ENCODE data around the gene PPP1R12C.
"Not testable (repeated sequence)": the region's sequence is repeated elsewhere in the genome, so short reads cannot be mapped to it uniquely, and the experiment has no call there.

PPP1R12C gene

GRCh38 chr19:55156202-55157063 lies 39.0 kb upstream of the PPP1R12C start:
- H3K36me3 ChIP-seq (ENCODE audit: control insufficient read depth, insufficient read depth, low read length): no peaks in the 10 kb centered on the region
- H3K9me3 ChIP-seq (ENCODE audit: control insufficient read depth, low read length): no peaks in the 10 kb centered on the region
- peaks cover 13% of the 10 kb centered on the region for H3K4me1 ChIP-seq (ENCODE audit: control insufficient read depth, insufficient read depth, low read length)
- H3K4me3 ChIP-seq (ENCODE audit: low read length): no peak overlapping the region
- peaks cover 43% of the 10 kb centered on the region for H3K27me3 ChIP-seq (ENCODE audit: control insufficient read depth, insufficient read depth, low read length)
- H3K9ac ChIP-seq (ENCODE audit: low read length): no peak overlapping the region

GRCh38 chr19:55155784-55156183 lies 38.3 kb upstream of the PPP1R12C start:
- Histone ChIP-seq H3K4me1 (ENCODE audit: control insufficient read depth, insufficient read depth, low read length) (peaks cover 13% of the 10 kb centered on the region), H3K27me3 (ENCODE audit: control insufficient read depth, insufficient read depth, low read length) (peaks cover 39% of the 10 kb centered on the region)
- H3K4me3 ChIP-seq (ENCODE audit: low read length); H3K36me3 ChIP-seq (ENCODE audit: control insufficient read depth, insufficient read depth, low read length); H3K9ac ChIP-seq (ENCODE audit: low read length); H3K9me3 ChIP-seq (ENCODE audit: control insufficient read depth, low read length): not testable (repeated sequence)

- no peak overlapping the region for H3K9ac ChIP-seq (ENCODE audit: low read length)
- peaks cover 6% of the 10 kb centered on the region for H3K4me1 ChIP-seq (ENCODE audit: control insufficient read depth, insufficient read depth, low read length)
- no peak overlapping the region for H3K4me3 ChIP-seq (ENCODE audit: low read length)
- H3K27me3 ChIP-seq (ENCODE audit: control insufficient read depth, insufficient read depth, low read length): peaks cover 40% of the 10 kb centered on the region
- H3K9me3 ChIP-seq (ENCODE audit: control insufficient read depth, low read length): no peaks in the 10 kb centered on the region
- no peaks in the 10 kb centered on the region for H3K36me3 ChIP-seq (ENCODE audit: control insufficient read depth, insufficient read depth, low read length)
Measured at GRCh38 chr19:55153652-55154264, 36.3 kb upstream of the PPP1R12C start.

- Histone ChIP-seq H3K27me3 (ENCODE audit: control insufficient read depth, insufficient read depth, low read length) (peaks cover 36% of the 10 kb centered on the region), H3K4me1 (ENCODE audit: control insufficient read depth, insufficient read depth, low read length) (peaks cover 6% of the 10 kb centered on the region), H3K4me3 (ENCODE audit: low read length) (no peak overlapping the region), H3K9ac (ENCODE audit: low read length) (no peak overlapping the region), H3K36me3 (ENCODE audit: control insufficient read depth, insufficient read depth, low read length) (no peaks in the 10 kb centered on the region), H3K9me3 (ENCODE audit: control insufficient read depth, low read length) (no peaks in the 10 kb centered on the region)
Measured at GRCh38 chr19:55152017-55152416, 34.6 kb upstream of the PPP1R12C start.

- no peaks in the 10 kb centered on the region for H3K9me3 ChIP-seq (ENCODE audit: control insufficient read depth, low read length)
- H3K4me1 ChIP-seq (ENCODE audit: control insufficient read depth, insufficient read depth, low read length): no peaks in the 10 kb centered on the region
- H3K4me3 ChIP-seq (ENCODE audit: low read length): no peak within 1 kb of the TSS
- H3K9ac ChIP-seq (ENCODE audit: low read length): no peak within 1 kb of the TSS
- H3K27me3 ChIP-seq (ENCODE audit: control insufficient read depth, insufficient read depth, low read length): peaks cover 49% of the 10 kb centered on the region
- H3K36me3 ChIP-seq (ENCODE audit: control insufficient read depth, insufficient read depth, low read length): no peaks in the 10 kb centered on the region
Measured at GRCh38 chr19:55149078-55150003, 31.9 kb upstream of the PPP1R12C start, which contains the start of gene TNNT1. TSS of gene TNNT1 (minus strand) at chr19:55149206. CDS start at chr19:55147157, 2,049 bp downstream.

GRCh38 chr19:55147545-55148251 lies 30.3 kb upstream of the PPP1R12C start:
- Histone ChIP-seq H3K27me3 (ENCODE audit: control insufficient read depth, insufficient read depth, low read length) (peaks cover 56% of the 10 kb centered on the region), H3K9me3 (ENCODE audit: control insufficient read depth, low read length) (no peaks in the 10 kb centered on the region), H3K36me3 (ENCODE audit: control insufficient read depth, insufficient read depth, low read length) (no peaks in the 10 kb centered on the region), H3K9ac (ENCODE audit: low read length) (no peak overlapping the region), H3K4me1 (ENCODE audit: control insufficient read depth, insufficient read depth, low read length) (no peaks in the 10 kb centered on the region), H3K4me3 (ENCODE audit: low read length) (no peak overlapping the region)

GRCh38 chr19:55146705-55147273 lies 29.4 kb upstream of the PPP1R12C start:
- no peaks in the 10 kb centered on the region for H3K9me3 ChIP-seq (ENCODE audit: control insufficient read depth, low read length)
- H3K36me3 ChIP-seq (ENCODE audit: control insufficient read depth, insufficient read depth, low read length): no peaks in the 10 kb centered on the region
- no peak overlapping the region for H3K4me3 ChIP-seq (ENCODE audit: low read length)
- no peaks in the 10 kb centered on the region for H3K4me1 ChIP-seq (ENCODE audit: control insufficient read depth, insufficient read depth, low read length)
- H3K9ac ChIP-seq (ENCODE audit: low read length): no peak overlapping the region
- H3K27me3 ChIP-seq (ENCODE audit: control insufficient read depth, insufficient read depth, low read length): peaks cover 58% of the 10 kb centered on the region

- Histone ChIP-seq H3K27me3 (ENCODE audit: control insufficient read depth, insufficient read depth, low read length) (peaks cover 64% of the 10 kb centered on the region), H3K4me3 (ENCODE audit: low read length) (no peak overlapping the region), H3K36me3 (ENCODE audit: control insufficient read depth, insufficient read depth, low read length) (no peaks in the 10 kb centered on the region), H3K9me3 (ENCODE audit: control insufficient read depth, low read length) (no peaks in the 10 kb centered on the region), H3K9ac (ENCODE audit: low read length) (no peak overlapping the region), H3K4me1 (ENCODE audit: control insufficient read depth, insufficient read depth, low read length) (no peaks in the 10 kb centered on the region)
Measured at GRCh38 chr19:55146078-55146704, 28.8 kb upstream of the PPP1R12C start.

GRCh38 chr19:55145232-55145631 lies 27.8 kb upstream of the PPP1R12C start:
- no peaks in the 10 kb centered on the region for H3K36me3 ChIP-seq (ENCODE audit: control insufficient read depth, insufficient read depth, low read length)
- no peak overlapping the region for H3K9ac ChIP-seq (ENCODE audit: low read length)
- no peak overlapping the region for H3K4me3 ChIP-seq (ENCODE audit: low read length)
- H3K4me1 ChIP-seq (ENCODE audit: control insufficient read depth, insufficient read depth, low read length): no peaks in the 10 kb centered on the region
- H3K27me3 ChIP-seq (ENCODE audit: control insufficient read depth, insufficient read depth, low read length): peaks cover 66% of the 10 kb centered on the region
- no peaks in the 10 kb centered on the region for H3K9me3 ChIP-seq (ENCODE audit: control insufficient read depth, low read length)

- Histone ChIP-seq H3K4me1 (ENCODE audit: control insufficient read depth, insufficient read depth, low read length) (no peaks in the 10 kb centered on the region), H3K27me3 (ENCODE audit: control insufficient read depth, insufficient read depth, low read length) (peaks cover 37% of the 10 kb centered on the region), H3K9ac (ENCODE audit: low read length) (no peak overlapping the region), H3K4me3 (ENCODE audit: low read length) (no peak overlapping the region), H3K36me3 (ENCODE audit: control insufficient read depth, insufficient read depth, low read length) (no peaks in the 10 kb centered on the region), H3K9me3 (ENCODE audit: control insufficient read depth, low read length) (no peaks in the 10 kb centered on the region)
Measured at GRCh38 chr19:55141696-55142095, 24.3 kb upstream of the PPP1R12C start.

GRCh38 chr19:55137915-55138314 lies 20.5 kb upstream of the PPP1R12C start:
- Histone ChIP-seq H3K36me3 (ENCODE audit: control insufficient read depth, insufficient read depth, low read length) (no peaks in the 10 kb centered on the region), H3K4me3 (ENCODE audit: low read length) (no peak overlapping the region), H3K27me3 (ENCODE audit: control insufficient read depth, insufficient read depth, low read length) (peaks cover 23% of the 10 kb centered on the region), H3K4me1 (ENCODE audit: control insufficient read depth, insufficient read depth, low read length) (no peaks in the 10 kb centered on the region), H3K9me3 (ENCODE audit: control insufficient read depth, low read length) (no peaks in the 10 kb centered on the region), H3K9ac (ENCODE audit: low read length) (no peak overlapping the region)

Data from mucosa of stomach (tissue), 1 donor.